GM19351 (cell line): ENCODE results near the gene YEATS2.
"Not testable (repeated sequence)": the region's sequence is repeated elsewhere in the genome, so short reads cannot be mapped to it uniquely, and the experiment has no call there.

Source experiments
- ATAC-seq: cut with Tn5 transposase; IDR thresholded peaks from one replicate; pipeline ENCODE4 v1.9.1; 2021; ENCODE audit warnings: mild to moderate bottlenecking, moderate library complexity; ENCODE audit not compliant: unreplicated experiment

The YEATS2 gene

DNA sequence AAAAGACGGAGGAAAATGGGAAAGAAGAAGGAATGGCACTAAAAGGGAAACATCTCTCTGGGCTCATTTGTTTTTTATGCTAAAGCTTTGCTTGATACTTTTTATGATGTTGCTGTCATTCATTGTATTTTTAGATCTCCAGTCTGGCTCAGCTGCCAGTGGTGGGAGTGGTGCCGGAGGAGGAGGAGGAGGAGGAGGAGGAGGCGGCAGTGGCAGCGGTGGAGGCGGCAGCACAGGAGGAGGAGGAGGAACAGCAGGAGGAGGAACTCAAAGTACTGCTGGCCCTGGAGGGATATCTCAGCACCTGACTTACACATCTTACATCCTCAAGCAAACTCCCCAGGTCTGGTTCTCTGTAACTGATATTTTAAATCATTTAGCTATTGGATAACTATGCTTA is 78.2 kb downstream of the YEATS2 start:
- no peak for ATAC-seq

DNA sequence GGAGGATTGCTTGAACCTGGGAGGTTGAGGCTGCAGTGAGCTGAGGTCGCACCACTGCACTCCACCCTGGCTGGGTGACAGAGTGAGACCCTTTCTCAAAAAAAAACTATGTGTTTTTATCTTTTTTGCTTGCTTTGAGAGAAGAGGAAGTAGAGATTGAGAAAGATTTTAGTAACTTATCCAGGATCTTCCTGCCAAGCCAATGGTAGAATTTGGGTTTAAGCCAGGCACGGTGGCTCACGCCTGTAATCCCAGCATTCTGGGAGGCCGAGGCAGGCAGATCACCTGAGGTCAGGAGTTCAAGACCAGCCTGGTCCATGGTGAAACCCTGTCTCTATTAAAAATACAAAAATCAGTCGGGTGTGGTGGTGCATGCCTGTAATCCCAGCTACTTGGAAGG is 78.9 kb downstream of the YEATS2 start:
- not testable (repeated sequence) for ATAC-seq

DNA sequence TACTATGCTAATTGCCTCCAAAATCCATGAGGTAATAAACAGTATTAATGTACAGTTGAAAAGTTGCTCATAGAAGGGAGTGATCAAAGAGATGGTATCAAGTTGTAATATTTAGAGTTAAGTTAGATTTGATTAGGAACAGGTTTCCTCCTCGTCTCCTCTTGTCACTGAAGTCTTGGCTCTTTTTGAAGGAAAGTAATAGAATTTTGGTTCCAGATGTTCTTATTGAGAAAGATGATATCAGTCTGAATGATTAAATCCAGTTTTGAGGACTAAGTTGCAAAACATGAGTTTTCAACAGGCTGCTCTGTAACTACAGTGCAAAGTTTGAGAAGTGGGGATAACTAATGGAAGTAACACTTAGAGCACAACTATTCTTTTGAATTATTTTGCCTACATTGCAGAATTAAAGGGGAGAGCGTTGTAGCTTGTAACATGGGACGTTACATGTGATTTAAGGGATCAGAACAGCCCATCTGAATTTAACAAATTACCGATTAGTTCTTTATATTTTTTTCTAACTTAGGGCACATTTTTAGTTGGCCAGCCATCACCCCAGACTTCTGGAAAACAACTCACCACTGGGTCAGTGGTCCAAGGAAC is 79.5 kb downstream of the YEATS2 start:
- no peak for ATAC-seq

DNA sequence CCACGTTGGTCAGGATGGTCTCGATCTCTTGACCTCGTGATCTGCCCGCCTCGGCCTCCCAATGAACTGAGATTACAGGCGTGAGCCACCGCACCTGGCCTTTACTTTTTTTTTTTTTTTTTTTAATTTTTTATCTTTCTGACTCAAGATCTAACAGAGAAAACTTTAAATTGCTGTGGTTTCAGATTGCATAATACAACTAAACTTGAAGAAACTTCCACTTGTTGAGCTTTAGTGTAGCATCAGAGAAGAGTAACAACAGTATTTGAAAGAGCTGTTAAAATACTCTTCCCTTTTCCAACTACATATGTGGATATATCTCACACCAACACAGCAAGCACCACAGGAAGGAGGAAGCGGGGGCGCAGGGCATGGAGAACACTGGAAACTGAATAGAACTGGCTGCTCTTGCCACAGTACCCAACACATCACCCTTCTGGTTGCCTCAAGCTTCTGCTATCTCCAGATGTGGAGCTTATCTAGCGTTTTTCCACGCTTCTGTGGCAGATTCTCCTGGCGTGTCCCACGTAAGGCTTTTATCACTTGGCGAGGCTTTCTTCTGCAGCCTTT is 82.4 kb downstream of the YEATS2 start:
- no peak for ATAC-seq

DNA sequence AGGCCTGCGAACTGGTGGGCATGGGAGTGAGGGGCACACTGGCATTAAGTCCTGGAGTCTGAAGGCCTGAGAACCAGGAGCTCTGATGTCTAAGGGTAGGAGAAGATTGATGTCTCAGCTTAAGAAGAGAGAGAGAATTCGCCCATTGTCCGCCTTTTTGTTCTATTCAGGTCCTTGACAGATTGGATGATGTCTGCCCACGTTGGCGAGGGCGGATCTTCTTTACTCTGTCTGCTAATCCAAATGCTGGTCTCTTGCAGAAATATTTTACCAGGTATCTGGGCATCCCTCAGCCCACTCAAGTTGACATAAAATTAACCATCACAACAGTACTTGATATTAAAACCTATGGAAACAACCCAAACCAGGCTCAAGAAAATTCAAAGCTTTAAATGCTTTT is 83.6 kb downstream of the YEATS2 start:
- ATAC-seq = no peak

DNA sequence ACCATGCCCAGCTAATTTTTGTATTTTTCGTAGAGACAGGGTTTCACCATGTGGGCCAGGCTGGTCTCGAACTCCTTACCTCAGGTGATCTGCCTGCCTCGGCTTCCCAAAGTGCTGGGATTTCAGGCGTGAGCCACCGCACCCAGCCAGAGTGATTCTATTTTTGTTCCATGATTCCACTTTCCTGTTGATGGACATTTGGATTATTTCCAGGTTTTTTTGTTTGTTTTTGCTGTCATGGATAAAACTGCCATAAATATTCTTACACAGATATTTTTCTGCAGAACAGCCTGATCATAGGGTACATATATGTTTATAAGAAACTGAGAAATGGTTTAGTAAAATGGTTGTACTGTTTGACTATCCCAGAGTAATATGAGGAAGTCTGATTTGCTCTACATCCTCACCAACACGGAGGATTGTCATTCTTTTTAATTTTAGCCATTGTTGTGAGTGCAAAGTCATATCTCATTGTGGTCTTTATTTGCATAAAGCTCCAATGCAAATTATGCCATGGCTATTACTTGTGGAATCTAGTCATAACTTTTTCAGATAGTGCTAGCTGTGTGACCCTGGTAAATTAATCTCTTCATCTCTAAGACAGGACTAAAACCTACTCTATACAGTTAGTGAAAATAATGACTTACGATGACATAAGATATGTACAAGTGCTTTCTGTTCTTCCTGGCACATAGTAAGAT is 85.1 kb downstream of the YEATS2 start:
- ATAC-seq = no peak

DNA sequence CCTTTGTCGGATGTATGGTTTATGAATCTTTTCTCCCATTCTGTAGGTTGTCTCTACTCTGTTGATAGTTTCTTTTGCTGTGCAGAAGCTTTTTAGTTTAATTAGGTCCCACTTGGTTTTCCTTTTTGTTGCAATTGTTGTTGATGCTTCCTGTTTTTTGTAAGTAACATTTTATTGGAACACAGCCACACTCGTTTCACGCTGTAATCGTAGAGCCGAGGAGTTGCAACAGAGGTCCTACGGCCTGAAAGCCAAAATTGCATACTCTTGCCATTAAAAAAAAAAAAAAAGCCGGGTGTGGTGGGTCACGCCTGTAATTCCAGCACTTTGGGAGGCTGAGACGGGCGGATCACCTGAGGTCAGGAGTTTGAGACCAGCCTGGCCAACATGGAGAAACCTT is 86.9 kb downstream of the YEATS2 start:
- ATAC-seq = not testable (repeated sequence)

DNA sequence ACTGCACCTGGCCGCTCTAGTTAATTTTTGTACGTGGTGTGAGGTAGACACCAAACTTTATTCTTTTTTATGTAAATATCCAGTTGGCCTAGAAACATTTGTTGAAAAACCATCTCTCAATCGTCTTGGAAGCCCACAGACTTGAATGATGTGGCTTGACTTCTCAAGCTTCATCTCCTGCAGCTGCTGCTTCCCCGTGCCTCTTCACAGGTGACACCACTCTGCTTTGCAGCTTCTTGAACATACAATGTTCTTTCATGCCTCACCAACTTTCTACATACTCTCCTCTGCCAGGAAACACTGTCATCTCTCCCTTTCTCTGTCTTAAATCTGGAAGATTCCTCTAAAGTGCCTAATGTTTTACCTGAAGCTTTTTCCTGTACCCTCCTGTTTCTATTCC is 92.2 kb downstream of the YEATS2 start:
- no peak for ATAC-seq

DNA sequence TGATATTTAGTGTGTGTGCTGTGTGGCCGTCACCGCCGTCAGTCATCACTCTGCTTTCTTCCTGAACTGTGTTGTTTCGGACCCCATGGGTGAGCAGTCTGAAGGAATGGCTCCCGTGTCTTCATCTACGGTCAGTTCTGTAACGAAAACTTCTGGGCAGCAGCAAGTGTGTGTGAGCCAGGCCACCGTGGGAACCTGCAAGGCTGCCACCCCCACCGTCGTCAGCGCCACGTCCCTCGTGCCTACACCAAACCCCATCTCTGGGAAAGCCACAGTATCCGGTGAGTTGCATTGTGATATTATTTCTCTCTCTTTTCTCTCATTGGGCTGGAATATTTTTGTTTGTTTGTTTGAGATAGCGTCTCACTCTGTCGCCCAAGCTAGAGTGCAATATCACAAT is 93.1 kb downstream of the YEATS2 start:
- no peak for ATAC-seq

DNA sequence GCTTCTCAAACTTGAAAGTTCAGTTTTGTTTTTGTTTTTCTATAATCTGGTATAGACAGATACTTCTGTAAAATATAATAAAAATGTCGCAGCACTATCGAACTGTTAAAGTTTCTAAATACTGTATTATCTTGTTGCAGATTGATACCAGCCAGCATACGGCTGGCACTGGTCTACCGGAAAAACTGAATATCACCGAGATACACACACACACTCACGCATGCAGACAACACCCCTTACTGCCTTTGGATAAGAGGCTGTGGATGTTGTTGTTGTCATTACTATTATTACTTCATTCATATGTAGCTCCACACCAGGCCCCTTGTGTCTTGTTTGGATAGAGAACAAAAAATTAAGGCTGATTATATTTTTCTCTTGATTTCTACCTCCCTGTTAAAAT is 95.4 kb downstream of the YEATS2 start:
- no peak for ATAC-seq

DNA sequence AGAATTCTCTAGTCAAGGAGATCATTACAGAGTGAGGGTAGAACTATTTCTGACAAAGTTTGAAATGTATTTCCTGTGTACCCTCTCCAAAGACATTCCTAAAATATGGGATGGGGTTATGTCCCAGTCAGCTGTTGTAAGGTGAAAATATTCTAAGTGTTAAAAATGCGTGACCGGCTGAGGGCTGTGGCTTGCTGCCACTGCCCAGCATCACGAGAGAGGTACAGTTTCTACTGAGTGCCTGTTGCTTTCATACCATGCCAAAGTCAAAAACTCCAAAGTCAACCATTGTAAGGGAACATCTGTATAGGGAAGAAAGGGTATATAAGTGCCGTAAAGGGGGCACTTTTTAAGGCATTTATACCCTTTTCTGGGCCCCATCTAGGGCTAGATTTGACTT is 96.9 kb downstream of the YEATS2 start:
- ATAC-seq = no peak

DNA sequence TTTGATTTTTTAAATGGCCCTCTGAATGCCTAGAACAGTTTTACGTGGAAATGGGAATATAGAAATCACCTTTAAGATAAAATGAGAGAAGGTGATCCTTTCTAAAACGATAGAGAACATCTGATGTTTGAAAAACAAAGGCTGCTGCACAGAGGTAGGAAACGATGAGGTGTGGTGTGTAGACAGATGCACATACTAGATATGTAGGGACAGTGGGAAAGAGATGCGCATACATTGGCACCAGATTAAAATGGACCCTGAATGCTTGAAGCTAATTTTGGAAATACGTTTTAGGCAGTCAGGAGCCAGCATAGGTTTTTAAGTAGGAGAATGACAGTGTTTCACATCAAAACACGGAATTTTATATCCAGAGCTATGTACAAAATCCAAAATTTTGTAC is 98.8 kb downstream of the YEATS2 start:
- no peak for ATAC-seq

DNA sequence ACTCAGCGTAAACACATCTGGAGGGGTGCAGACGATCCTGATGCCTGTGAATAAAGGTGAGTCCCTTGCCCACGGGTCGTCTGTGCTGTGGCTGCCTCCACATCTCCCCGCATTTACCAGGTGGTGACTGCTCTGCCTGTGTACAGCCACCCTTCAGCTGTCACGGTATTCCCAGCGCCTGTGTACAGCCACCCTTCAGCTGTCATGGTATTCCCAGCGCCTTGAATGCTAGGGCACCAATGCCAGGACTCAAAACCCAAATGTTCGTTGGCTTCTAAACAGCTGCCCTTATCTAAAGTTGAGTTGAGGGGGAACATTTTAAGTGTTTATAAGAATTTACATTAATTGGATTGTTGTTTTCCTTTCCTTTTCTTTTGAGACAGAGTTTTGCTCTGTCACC is 100.4 kb downstream of the YEATS2 start:
- ATAC-seq = no peak

DNA sequence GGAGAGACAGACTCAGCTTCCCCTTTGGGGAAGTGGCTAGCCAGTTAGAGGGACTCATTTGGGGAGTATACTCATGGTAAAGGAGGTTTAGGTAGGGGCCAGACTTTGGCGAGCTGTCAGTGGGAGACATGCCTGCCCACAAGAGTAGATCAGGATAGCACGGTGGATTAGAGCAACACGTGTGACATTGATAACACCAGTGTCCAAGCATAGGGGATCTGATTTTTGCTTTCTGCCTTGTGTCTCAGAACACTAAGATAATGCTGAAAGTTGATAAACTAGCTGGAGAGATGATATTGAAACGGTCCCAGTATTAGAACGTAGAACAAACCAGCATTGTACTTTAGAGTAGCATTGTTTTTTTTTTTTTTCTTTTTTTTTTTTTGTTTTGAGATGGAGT is 101.9 kb downstream of the YEATS2 start:
- ATAC-seq = no peak

DNA sequence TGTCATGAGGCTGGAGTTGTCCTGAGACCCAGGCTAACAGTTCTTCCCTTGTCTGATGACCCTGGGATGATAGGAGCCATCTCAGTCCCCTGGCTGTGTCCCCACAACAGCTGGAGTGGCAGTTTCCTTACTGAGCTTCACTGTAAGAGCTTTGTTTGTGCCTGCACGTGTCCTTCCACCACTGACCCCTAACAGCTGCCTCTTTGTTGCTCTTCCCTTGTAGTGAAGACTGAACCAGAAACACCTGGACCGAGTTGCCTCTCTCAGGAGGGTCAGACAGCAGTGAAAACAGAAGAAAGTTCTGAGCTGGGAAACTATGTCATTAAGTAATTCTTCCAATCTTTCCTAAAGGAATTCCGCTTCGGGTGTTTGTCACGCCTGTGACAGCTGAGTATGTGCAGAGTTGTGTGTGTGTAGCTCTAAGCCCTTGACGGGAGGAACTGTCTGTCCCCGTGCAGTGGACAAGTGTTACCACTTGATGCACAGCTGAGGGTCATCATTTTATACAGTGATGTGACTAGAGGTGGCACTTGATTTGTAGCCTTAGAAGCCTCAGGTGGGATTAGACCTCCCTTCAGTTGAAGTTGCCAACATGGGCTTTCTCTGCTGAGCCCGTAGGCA is 102.8 kb downstream of the YEATS2 start:
- no peak for ATAC-seq

DNA sequence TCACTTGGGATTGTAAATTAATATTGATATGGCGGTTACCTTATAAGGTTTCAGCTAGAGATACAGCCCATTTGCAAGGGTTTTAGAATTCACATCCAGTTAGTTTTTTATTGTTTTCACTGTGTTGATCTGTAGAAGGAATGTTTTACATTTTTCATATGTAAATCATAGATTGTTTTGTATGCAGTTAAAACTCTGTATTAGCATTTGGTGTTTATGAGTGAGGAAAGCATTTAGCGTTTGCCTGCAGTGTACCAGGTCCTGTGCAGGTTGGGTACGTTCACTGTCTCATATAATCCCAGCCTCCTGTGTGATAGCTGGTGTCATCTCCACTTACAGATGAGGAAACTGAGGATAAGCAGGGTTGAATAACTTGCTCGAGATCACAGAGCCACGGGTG is 104.0 kb downstream of the YEATS2 start:
- ATAC-seq = no peak

DNA sequence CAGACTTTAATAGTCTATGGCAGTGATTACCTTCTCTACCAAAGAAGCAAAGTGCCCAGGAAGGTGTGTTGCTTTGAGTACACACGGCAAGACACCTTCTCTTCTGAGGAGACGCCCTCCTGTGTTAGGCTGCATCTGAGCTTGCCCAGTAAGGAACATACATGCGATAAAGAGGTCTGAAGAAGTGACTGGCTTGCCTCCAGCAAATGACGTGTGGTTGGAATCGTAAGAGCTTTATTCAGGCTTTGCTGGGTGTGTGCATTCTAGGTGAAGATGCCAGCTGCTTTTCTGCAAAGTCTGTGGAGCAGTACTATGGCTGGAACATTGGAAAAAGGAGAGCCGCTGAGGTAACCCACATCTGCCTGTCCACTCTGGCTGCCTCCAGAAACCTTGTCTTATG is 105.4 kb downstream of the YEATS2 start:
- ATAC-seq = no peak

DNA sequence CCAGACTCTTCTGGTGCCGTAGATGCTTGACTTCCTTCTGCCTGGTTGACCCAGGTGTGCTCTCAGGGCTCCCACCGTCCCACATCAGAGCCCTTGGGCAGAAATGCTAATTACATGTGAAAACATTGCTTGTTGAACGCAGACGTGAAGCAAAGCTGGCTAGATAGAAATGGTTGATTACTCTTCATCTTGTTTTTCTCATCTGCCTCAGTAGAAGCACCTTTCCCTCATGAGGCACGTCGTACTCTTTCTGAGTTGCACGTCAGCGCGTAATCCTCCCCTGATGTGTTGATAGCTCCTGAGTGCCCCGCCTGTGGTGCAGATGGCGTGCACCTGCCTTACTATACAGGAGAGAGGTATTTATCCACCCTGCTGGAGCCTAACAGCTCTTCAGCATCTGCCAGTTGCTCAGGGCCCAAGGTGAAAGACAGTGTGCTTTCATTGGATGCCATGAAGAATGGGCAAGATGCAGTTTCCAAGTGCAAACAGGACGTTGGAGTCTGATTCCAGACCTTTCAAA is 109.7 kb downstream of the YEATS2 start:
- no peak for ATAC-seq

DNA sequence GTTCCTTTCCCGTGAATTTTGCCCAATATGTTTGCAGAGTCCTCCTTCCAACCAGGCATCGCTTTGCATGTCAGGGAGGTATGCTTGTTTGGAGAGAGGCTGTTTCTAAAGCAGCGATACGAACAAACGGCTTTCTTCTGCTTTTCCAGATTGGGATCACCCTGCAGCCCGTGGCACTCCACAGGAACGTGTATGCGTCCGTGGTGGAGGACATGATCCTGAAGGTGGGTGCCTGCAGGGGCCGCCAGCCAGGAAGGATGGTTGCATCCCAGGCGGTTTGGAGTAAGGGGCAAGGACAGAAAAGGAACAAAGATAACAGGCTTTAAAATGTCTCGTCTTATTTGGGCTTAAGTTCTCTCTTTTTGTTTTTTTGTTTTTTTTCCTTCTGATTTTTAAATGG is 110.3 kb downstream of the YEATS2 start:
- ATAC-seq = no peak

DNA sequence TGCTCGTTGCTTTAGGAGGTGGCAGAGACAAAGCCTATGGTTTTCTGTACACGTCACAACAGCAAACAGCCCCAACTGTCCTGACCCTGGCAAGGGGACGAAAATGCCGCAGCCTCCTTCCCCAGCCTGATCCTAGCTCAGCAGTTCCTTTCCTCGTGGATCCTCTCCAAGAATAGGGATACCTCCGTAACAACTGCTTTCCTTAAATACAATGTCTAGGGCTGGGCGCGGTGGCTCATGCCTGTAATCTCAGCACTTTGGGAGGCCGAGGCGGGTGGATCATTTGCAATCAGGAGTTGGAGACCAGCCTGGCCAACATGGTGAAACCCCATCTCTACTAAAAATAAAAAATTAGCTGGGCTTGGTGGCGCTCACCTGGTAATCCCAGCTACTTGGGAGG is 110.8 kb downstream of the YEATS2 start:
- no peak for ATAC-seq

DNA sequence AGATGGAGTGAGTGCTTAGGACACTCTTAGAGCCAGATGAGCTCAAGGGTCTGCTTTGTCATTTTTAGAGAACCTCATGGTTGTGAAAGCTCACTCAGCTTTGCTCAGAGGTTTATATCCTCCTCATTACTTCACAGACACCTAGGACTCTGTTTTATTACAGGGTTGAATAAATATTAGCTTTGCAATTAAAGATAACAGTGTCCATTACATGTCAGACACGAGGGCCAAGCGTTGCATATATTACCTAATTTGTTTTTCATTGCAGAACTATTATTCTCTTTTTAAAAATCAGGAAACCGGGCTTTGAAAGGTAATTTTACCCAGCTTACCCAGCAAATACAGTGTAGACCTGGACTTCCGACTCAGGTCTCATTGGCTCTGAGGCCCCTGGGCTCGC is 111.7 kb downstream of the YEATS2 start:
- no peak for ATAC-seq
